ENCODE results near the gene INS. TPM values are rescaled to one million over a fixed set of nuclear protein-coding genes. Genes with fewer than 3 reads are reported as not detected.

The INS gene
- total and polyA plus RNA-seq, 4 donors: 1.2 to 3.3 TPM; not detected in 2

GRCh38 chr11:2154889-2155288, 6.1 kb downstream of the INS start:
- H3K9ac ChIP-seq (ENCODE audit: insufficient read depth in 1 of 2, low read length in 2 of 2): no peak overlapping the region
- ATAC-seq (ENCODE audit: insufficient read depth, low FRiP score) (no peak), DNase-seq (no peak)
- no peak overlapping the region for H3K27ac ChIP-seq (ENCODE audit: low read depth in 1 of 2, low read length in 1 of 2)
- no peaks in the 10 kb centered on the region for H3K36me3 ChIP-seq (ENCODE audit: control insufficient read depth in 4 of 4, insufficient read depth in 4 of 4, low read length in 4 of 4)
- peaks cover 4 to 7% (median 4%) of the 10 kb centered on the region in 3 donors for H3K27me3 ChIP-seq (ENCODE audit: control insufficient read depth in 3 of 3, insufficient read depth in 3 of 3, low read length in 2 of 3)
- H3K4me3 ChIP-seq: no peak overlapping the region
- H3K9me3 ChIP-seq (ENCODE audit: control insufficient read depth in 4 of 4, insufficient read depth in 3 of 4, low read length in 3 of 4): peaks cover 0 to 3% (median 0%) of the 10 kb centered on the region in 4 donors
- peaks cover 0 to 7% (median 0%) of the 10 kb centered on the region in 5 donors for H3K4me1 ChIP-seq (ENCODE audit: control insufficient read depth in 5 of 5, insufficient read depth in 5 of 5, low read length in 5 of 5)
- 81 to 82% methylated on average over 17 of the region's 17 CpGs for WGBS, 2 donors
- TF ChIP-seq, protein P1, sequence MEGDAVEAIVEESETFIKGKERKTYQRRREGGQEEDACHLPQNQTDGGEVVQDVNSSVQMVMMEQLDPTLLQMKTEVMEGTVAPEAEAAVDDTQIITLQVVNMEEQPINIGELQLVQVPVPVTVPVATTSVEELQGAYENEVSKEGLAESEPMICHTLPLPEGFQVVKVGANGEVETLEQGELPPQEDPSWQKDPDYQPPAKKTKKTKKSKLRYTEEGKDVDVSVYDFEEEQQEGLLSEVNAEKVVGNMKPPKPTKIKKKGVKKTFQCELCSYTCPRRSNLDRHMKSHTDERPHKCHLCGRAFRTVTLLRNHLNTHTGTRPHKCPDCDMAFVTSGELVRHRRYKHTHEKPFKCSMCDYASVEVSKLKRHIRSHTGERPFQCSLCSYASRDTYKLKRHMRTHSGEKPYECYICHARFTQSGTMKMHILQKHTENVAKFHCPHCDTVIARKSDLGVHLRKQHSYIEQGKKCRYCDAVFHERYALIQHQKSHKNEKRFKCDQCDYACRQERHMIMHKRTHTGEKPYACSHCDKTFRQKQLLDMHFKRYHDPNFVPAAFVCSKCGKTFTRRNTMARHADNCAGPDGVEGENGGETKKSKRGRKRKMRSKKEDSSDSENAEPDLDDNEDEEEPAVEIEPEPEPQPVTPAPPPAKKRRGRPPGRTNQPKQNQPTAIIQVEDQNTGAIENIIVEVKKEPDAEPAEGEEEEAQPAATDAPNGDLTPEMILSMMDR (IDR thresholded peaks at IDR 0.05; ENCODE audit: control extremely low read depth, extremely low read depth): no peak

DNA sequence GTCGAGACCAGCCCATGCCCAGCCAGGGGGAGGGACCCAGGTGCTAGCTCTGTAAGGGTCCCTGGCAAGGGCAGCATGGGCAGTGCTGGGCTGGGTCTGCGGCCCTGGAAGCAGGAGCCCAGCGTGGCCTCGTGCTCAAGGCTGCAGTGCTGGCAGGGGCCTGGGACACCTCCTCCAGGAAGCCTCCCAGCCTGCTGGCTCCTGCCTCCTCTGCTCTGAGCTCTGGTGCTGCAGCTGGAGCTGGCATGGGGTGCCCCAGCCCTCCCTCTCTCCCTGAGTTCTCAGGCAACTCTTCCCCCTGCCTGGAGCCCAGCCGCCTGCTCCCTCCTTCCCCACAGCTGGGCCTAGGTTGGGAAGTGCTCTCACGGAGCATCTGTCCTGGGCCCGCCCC, 6.8 kb downstream of the INS start:
- no peak for DNase-seq
- no peak overlapping the region for H3K9ac ChIP-seq (ENCODE audit: insufficient read depth in 1 of 2, low read length in 2 of 2)
- 87 to 89% methylated on average over 6 to 7 of the region's 7 CpGs for WGBS, 2 donors

GRCh38 chr11:2153581-2154194, 7.3 kb downstream of the INS start:
- no peak for ATAC-seq (ENCODE audit: insufficient read depth, low FRiP score)
- Histone ChIP-seq H3K27me3 (ENCODE audit: control insufficient read depth in 3 of 3, insufficient read depth in 3 of 3, low read length in 2 of 3) (peaks cover 7 to 10% (median 9%) of the 10 kb centered on the region in 3 donors), H3K27ac (ENCODE audit: low read depth in 1 of 2, low read length in 1 of 2) (no peak overlapping the region), H3K9me3 (ENCODE audit: control insufficient read depth in 4 of 4, insufficient read depth in 3 of 4, low read length in 3 of 4) (peaks cover 0 to 3% (median 0%) of the 10 kb centered on the region in 4 donors), H3K4me3 (no peak overlapping the region), H3K9ac (ENCODE audit: insufficient read depth in 1 of 2, low read length in 2 of 2) (no peak overlapping the region), H3K4me1 (ENCODE audit: control insufficient read depth in 5 of 5, insufficient read depth in 5 of 5, low read length in 5 of 5) (peaks cover 0 to 7% (median 0%) of the 10 kb centered on the region in 5 donors), H3K36me3 (ENCODE audit: control insufficient read depth in 4 of 4, insufficient read depth in 4 of 4, low read length in 4 of 4) (no peaks in the 10 kb centered on the region)
- WGBS, 2 donors: 65 to 75% methylated on average over 14 of the region's 14 CpGs
- DNase-seq: no peak
- TF ChIP-seq, protein P1 (IDR thresholded peaks at IDR 0.05; ENCODE audit: control extremely low read depth, extremely low read depth): no peak

More for the DNA sequence above, 6.8 kb downstream of the INS start:
- Histone ChIP-seq H3K4me1 (ENCODE audit: control insufficient read depth in 5 of 5, insufficient read depth in 5 of 5, low read length in 5 of 5) (peaks cover 0 to 7% (median 0%) of the 10 kb centered on the region in 5 donors), H3K36me3 (ENCODE audit: control insufficient read depth in 4 of 4, insufficient read depth in 4 of 4, low read length in 4 of 4) (no peaks in the 10 kb centered on the region), H3K9me3 (ENCODE audit: control insufficient read depth in 4 of 4, insufficient read depth in 3 of 4, low read length in 3 of 4) (peaks cover 0 to 3% (median 0%) of the 10 kb centered on the region in 4 donors), H3K4me3 (no peak overlapping the region), H3K27ac (ENCODE audit: low read depth in 1 of 2, low read length in 1 of 2) (no peak overlapping the region), H3K27me3 (ENCODE audit: control insufficient read depth in 3 of 3, insufficient read depth in 3 of 3, low read length in 2 of 3) (peaks cover 6 to 8% (median 7%) of the 10 kb centered on the region in 3 donors)
- no peak for ATAC-seq (ENCODE audit: insufficient read depth, low FRiP score)
- TF ChIP-seq, protein P1 (IDR thresholded peaks at IDR 0.05; ENCODE audit: control extremely low read depth, extremely low read depth): no peak

Measured in lung (tissue), 12 donors.